ENCODE data around the gene FBLN1.

DNA sequence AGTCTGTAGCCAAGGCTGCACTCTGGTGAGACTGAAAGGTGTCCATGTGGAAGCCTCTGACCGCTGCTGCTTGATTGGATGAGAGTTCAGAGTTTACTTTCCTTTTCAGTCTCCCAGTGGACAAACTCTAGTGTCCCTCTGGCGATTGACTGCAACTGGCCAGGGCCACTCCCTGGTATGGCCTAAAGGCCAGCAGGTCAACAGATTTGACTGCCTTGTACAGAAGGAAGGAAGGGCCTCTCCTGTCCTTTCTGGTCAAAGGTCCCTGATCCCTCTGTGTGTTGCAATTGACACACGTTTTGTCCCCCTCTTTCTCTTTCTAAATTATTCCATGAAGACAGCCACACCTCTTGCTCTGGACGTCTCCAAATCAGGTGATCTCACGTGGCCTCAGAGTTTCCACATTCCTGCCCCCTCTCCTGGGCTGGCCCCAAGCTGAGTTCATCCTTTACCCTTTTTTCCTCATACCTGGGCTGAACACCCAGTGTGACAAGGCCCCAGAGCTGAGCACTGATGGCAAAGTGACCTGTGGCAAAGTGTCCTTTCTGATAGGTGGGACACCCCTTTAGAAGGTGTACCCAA lies 18.7 kb upstream of the FBLN1 start:
- TF ChIP-seq, protein P1, sequence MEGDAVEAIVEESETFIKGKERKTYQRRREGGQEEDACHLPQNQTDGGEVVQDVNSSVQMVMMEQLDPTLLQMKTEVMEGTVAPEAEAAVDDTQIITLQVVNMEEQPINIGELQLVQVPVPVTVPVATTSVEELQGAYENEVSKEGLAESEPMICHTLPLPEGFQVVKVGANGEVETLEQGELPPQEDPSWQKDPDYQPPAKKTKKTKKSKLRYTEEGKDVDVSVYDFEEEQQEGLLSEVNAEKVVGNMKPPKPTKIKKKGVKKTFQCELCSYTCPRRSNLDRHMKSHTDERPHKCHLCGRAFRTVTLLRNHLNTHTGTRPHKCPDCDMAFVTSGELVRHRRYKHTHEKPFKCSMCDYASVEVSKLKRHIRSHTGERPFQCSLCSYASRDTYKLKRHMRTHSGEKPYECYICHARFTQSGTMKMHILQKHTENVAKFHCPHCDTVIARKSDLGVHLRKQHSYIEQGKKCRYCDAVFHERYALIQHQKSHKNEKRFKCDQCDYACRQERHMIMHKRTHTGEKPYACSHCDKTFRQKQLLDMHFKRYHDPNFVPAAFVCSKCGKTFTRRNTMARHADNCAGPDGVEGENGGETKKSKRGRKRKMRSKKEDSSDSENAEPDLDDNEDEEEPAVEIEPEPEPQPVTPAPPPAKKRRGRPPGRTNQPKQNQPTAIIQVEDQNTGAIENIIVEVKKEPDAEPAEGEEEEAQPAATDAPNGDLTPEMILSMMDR (conservative IDR thresholded peaks at IDR 0.05 in 1 of 2, IDR thresholded peaks at IDR 0.05 in 1 of 2; ENCODE audit: extremely low read depth in 1 of 2, insufficient read depth in 1 of 2, low read depth in 1 of 2, low read length in 2 of 2) = no peak
- no peak for TF ChIP-seq EZH2 (IDR thresholded peaks at IDR 0.05; ENCODE audit: borderline replicate concordance, low read length)
